Vagina (tissue), 2 donors: ENCODE results near the gene DNM1L.

Source experiments
- CTCF ChIP-seq, 3 experiments: fragments of 450-650 bp in 2 of 3; fragments of 200-600 bp in 1 of 3; sonication (generic) in 1 of 3; IDR thresholded peaks; one replicate each; pipeline ENCODE4 v1.5.1; 2017 to 2019; ENCODE audit warnings: antibody characterized with exemption in 3 of 3, mild to moderate bottlenecking in 2 of 3, moderate library complexity in 2 of 3
- POLR2A ChIP-seq, 2 donors: fragments of 450-650 bp; IDR thresholded peaks; one replicate each; pipeline ENCODE4 v1.6.1; 2017; ENCODE audit warnings: antibody characterized with exemption in 2 of 2, mild to moderate bottlenecking in 2 of 2, moderate library complexity in 2 of 2
- POLR2AphosphoS5 ChIP-seq, 2 donors: sonication (generic); formaldehyde crosslinking; IDR thresholded peaks; one replicate each; pipeline ENCODE4 v1.9.0; 2017; ENCODE audit warnings: antibody characterized with exemption in 2 of 2, mild to moderate bottlenecking in 2 of 2, low read depth in 1 of 2; ENCODE audit not compliant: insufficient read depth in 1 of 2

GRCh38 chr12:32789446-32789845 is 110.3 kb downstream of the DNM1L start:
- no peak for TF ChIP-seq CTCF (IDR thresholded peaks at IDR 0.05)
- no peak for TF ChIP-seq POLR2A (IDR thresholded peaks at IDR 0.05)
- TF ChIP-seq POLR2AphosphoS5 (IDR thresholded peaks at IDR 0.05; ENCODE audit: insufficient read depth in 1 of 2, low read depth in 1 of 2) = no peak
